Loucy (cell line): ENCODE data around the gene HNRNPK.

Experiments used
- H2AFZ ChIP-seq: fragments of 200-600 bp; sonication (generic); 2 replicates; pipeline ENCODE4 v1.6.0; 2016; ENCODE audit warnings: antibody characterized with exemption, mild to moderate bottlenecking, low read length, moderate library complexity
- H3F3A ChIP-seq: fragments of 200-600 bp; 2 replicates; pipeline ENCODE4 v1.6.0; 2016; ENCODE audit warnings: antibody characterized with exemption, low read depth, mild to moderate bottlenecking
- H3K27me3 ChIP-seq: fragments of 200-600 bp; sonication (generic); 2 replicates; pipeline ENCODE4 v1.6.1; 2014; ENCODE audit warnings: low read length, mild to moderate bottlenecking; ENCODE audit not compliant: insufficient read depth, poor library complexity, severe bottlenecking
- H3K36me3 ChIP-seq: fragments of 200-600 bp; sonication (generic); 2 replicates; pipeline ENCODE4 v1.6.1; 2016; ENCODE audit warnings: low read length; ENCODE audit not compliant: insufficient read depth
- H3K4me1 ChIP-seq: fragments of 200-600 bp; sonication (generic); 2 replicates; pipeline ENCODE4 v1.5.1; 2014; ENCODE audit warnings: low read length, mild to moderate bottlenecking; ENCODE audit not compliant: insufficient read depth, poor library complexity, severe bottlenecking
- H3K4me2 ChIP-seq: fragments of 200-600 bp; sonication (generic); 2 replicates; pipeline ENCODE4 v1.6.0; 2014; ENCODE audit warnings: antibody characterized with exemption, low read length, low read depth, mild to moderate bottlenecking; ENCODE audit not compliant: poor library complexity, severe bottlenecking
- H3K4me3 ChIP-seq: fragments of 200-600 bp; sonication (generic); 2 replicates; pipeline ENCODE4 v1.5.1; 2014; ENCODE audit warnings: low read length, mild to moderate bottlenecking, mixed read lengths; ENCODE audit not compliant: poor library complexity, severe bottlenecking
- H3K79me2 ChIP-seq: fragments of 200-600 bp; sonication (generic); 2 replicates; pipeline ENCODE4 v1.6.1; 2014; ENCODE audit warnings: low read length; ENCODE audit not compliant: insufficient read depth
- H3K9ac ChIP-seq: fragments of 200-600 bp; sonication (generic); 2 replicates; pipeline ENCODE4 v1.6.0; 2014; ENCODE audit warnings: mild to moderate bottlenecking, low read depth, low read length, moderate library complexity; ENCODE audit not compliant: poor library complexity, severe bottlenecking
- H3K9me2 ChIP-seq: fragments of 200-600 bp; sonication (generic); replicated peaks from 2 replicates; pipeline ENCODE4 v1.6.1; 2016; ENCODE audit warnings: low read depth, low read length, mixed read lengths
- H3K9me3 ChIP-seq: fragments of 200-600 bp; sonication (generic); 2 replicates; pipeline ENCODE4 v1.6.1; 2014; ENCODE audit warnings: mild to moderate bottlenecking, antibody characterized with exemption, low read length, low read depth; ENCODE audit not compliant: insufficient read depth
- H4K20me1 ChIP-seq: fragments of 200-600 bp; sonication (generic); 2 replicates; pipeline ENCODE4 v1.6.0; 2014; ENCODE audit warnings: antibody characterized with exemption, low read length, mild to moderate bottlenecking; ENCODE audit not compliant: insufficient read depth, poor library complexity, severe bottlenecking
- EZH2phosphoT487 ChIP-seq: fragments of 200-600 bp; IDR thresholded peaks from 2 replicates; pipeline ENCODE4 v1.6.1; 2018; ENCODE audit warnings: antibody characterized with exemption, mild to moderate bottlenecking, moderate library complexity, borderline replicate concordance
- TF ChIP-seq, protein P1 (sequence below): fragments of 200-600 bp; sonication (generic); conservative IDR thresholded peaks from 2 replicates; pipeline ENCODE4 v1.5.1; 2014; ENCODE audit warnings: mild to moderate bottlenecking, antibody characterized with exemption, low read length

The HNRNPK gene

DNA sequence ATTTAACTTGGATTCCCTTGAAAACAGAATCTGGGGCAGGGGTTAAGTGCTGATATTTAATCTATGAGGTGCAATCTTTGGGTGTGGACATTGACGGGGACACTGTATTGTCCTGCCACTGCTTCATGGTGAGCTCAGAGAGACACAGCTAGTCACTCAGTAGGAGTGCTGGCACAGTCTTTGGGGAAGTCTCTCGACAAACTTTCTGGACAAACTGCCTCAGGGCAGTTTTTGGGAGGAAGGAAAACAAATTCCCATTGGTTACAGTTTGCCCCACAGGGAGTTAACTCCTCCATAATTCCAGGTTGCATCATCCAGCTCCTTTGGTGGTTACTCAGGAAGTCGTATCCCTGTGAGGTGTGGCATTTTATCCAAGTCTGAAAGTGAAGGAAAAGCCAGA, 17.9 kb downstream of the HNRNPK start:
- Histone ChIP-seq H3K4me3 (no peak overlapping the region), H3F3A (peaks cover 17% of the 10 kb centered on the region)

GRCh38 chr9:83960991-83961390, 19.0 kb downstream of the HNRNPK start:
- no peak overlapping the region for H3K4me2 ChIP-seq
- H3K9ac ChIP-seq: no peak overlapping the region
- no peaks in the 10 kb centered on the region for H3K9me3 ChIP-seq
- no peaks in the 10 kb centered on the region for H3K9me2 ChIP-seq
- TF ChIP-seq, protein P1, sequence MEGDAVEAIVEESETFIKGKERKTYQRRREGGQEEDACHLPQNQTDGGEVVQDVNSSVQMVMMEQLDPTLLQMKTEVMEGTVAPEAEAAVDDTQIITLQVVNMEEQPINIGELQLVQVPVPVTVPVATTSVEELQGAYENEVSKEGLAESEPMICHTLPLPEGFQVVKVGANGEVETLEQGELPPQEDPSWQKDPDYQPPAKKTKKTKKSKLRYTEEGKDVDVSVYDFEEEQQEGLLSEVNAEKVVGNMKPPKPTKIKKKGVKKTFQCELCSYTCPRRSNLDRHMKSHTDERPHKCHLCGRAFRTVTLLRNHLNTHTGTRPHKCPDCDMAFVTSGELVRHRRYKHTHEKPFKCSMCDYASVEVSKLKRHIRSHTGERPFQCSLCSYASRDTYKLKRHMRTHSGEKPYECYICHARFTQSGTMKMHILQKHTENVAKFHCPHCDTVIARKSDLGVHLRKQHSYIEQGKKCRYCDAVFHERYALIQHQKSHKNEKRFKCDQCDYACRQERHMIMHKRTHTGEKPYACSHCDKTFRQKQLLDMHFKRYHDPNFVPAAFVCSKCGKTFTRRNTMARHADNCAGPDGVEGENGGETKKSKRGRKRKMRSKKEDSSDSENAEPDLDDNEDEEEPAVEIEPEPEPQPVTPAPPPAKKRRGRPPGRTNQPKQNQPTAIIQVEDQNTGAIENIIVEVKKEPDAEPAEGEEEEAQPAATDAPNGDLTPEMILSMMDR: no peak
- TF ChIP-seq EZH2phosphoT487: no peak
- H3K79me2 ChIP-seq: no peaks in the 10 kb centered on the region
- peaks cover 7% of the 10 kb centered on the region for H3F3A ChIP-seq
- no peak overlapping the region for H2AFZ ChIP-seq
- no peaks in the 10 kb centered on the region; the same call in 1 of the 2 replicates for H3K36me3 ChIP-seq
- H4K20me1 ChIP-seq: peaks cover 1% of the 10 kb centered on the region
- H3K27me3 ChIP-seq: no peaks in the 10 kb centered on the region
- H3K4me3 ChIP-seq: no peak overlapping the region
- H3K4me1 ChIP-seq: peaks cover 5% of the 10 kb centered on the region

More for the DNA sequence above, 17.9 kb downstream of the HNRNPK start:
- no peaks in the 10 kb centered on the region for H3K4me1 ChIP-seq
- no peak overlapping the region for H3K9ac ChIP-seq
- H3K9me3 ChIP-seq: no peaks in the 10 kb centered on the region
- no peak for TF ChIP-seq EZH2phosphoT487
- TF ChIP-seq, protein P1: no peak
- peaks cover 6% of the 10 kb centered on the region; the same call in 1 of the 2 replicates for H3K36me3 ChIP-seq
- no peaks in the 10 kb centered on the region for H3K9me2 ChIP-seq
- H2AFZ ChIP-seq: no peak overlapping the region
- H3K4me2 ChIP-seq: no peak overlapping the region
- H3K27me3 ChIP-seq: no peaks in the 10 kb centered on the region
- peaks cover 13% of the 10 kb centered on the region for H4K20me1 ChIP-seq
- no peaks in the 10 kb centered on the region for H3K79me2 ChIP-seq

- Histone ChIP-seq H3K79me2 (no peaks in the 10 kb centered on the region), H3K4me3 (no peak overlapping the region), H2AFZ (no peak overlapping the region), H3K9me2 (no peaks in the 10 kb centered on the region), H3K36me3 (no peaks in the 10 kb centered on the region), H3K9ac (no peak overlapping the region), H4K20me1 (no peaks in the 10 kb centered on the region), H3K4me1 (peaks cover 13% of the 10 kb centered on the region), H3K4me2 (no peak overlapping the region), H3F3A (no peaks in the 10 kb centered on the region), H3K9me3 (no peaks in the 10 kb centered on the region), H3K27me3 (no peaks in the 10 kb centered on the region)
- TF ChIP-seq EZH2phosphoT487: no peak
- TF ChIP-seq, protein P1: no peak
Observed at GRCh38 chr9:83959061-83959460, 21.0 kb downstream of the HNRNPK start.
